ENCODE data around the gene MPHOSPH10.

GRCh38 chr2:71117063-71117462 lies 13.4 kb upstream of the MPHOSPH10 start:
- TF ChIP-seq POLR2A (IDR thresholded peaks at IDR 0.05; ENCODE audit: insufficient read depth in 1 of 2, low read depth in 2 of 2, low read length in 2 of 2), result no peak
- TF ChIP-seq KLF16 (CRISPR knock-in tag; IDR thresholded peaks at IDR 0.05), result no peak
- TF ChIP-seq CHD4 (IDR thresholded peaks at IDR 0.05; ENCODE audit: borderline replicate concordance, low read length), result no peak
- TF ChIP-seq, protein P1, sequence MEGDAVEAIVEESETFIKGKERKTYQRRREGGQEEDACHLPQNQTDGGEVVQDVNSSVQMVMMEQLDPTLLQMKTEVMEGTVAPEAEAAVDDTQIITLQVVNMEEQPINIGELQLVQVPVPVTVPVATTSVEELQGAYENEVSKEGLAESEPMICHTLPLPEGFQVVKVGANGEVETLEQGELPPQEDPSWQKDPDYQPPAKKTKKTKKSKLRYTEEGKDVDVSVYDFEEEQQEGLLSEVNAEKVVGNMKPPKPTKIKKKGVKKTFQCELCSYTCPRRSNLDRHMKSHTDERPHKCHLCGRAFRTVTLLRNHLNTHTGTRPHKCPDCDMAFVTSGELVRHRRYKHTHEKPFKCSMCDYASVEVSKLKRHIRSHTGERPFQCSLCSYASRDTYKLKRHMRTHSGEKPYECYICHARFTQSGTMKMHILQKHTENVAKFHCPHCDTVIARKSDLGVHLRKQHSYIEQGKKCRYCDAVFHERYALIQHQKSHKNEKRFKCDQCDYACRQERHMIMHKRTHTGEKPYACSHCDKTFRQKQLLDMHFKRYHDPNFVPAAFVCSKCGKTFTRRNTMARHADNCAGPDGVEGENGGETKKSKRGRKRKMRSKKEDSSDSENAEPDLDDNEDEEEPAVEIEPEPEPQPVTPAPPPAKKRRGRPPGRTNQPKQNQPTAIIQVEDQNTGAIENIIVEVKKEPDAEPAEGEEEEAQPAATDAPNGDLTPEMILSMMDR (CRISPR knock-in tag; IDR thresholded peaks at IDR 0.05), result no peak
- TF ChIP-seq, protein P2, sequence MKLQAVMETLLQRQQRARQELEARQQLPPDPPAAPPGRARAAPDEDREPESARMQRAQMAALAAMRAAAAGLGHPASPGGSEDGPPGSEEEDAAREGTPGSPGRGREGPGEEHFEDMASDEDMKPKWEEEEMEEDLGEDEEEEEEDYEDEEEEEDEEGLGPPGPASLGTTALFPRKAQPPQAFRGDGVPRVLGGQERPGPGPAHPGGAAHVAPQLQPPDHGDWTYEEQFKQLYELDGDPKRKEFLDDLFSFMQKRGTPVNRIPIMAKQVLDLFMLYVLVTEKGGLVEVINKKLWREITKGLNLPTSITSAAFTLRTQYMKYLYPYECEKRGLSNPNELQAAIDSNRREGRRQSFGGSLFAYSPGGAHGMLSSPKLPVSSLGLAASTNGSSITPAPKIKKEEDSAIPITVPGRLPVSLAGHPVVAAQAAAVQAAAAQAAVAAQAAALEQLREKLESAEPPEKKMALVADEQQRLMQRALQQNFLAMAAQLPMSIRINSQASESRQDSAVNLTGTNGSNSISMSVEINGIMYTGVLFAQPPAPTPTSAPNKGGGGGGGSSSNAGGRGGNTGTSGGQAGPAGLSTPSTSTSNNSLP (IDR thresholded peaks at IDR 0.05; ENCODE audit: low read depth, low read length), result no peak
- no peak for TF ChIP-seq TAF1 (CRISPR knock-in tag; IDR thresholded peaks at IDR 0.05)
- no peak for TF ChIP-seq SRF (IDR thresholded peaks at IDR 0.05; ENCODE audit: low read depth, low read length)
- no peak for TF ChIP-seq ZNF513 (CRISPR knock-in tag; conservative IDR thresholded peaks at IDR 0.05)
- no peak for TF ChIP-seq KLF6 (CRISPR knock-in tag; IDR thresholded peaks at IDR 0.05)
- no peak for TF ChIP-seq CEBPG (CRISPR knock-in tag; IDR thresholded peaks at IDR 0.05)
- TF ChIP-seq ZNF572 (CRISPR knock-in tag; IDR thresholded peaks at IDR 0.05), result no peak
- no peak for TF ChIP-seq KIAA2018 (CRISPR knock-in tag; IDR thresholded peaks at IDR 0.05; ENCODE audit: borderline replicate concordance)
